HEK293 (cell line): ENCODE results near the gene MTMR11.

Experiments
- CTCF ChIA-PET: fragments of 350-600 bp; formaldehyde crosslinking; extraction: SDS; loops from one replicate; lab custom pipeline; 2021; ENCODE audit warnings: antibody characterized with exemption; lab: Yijun Ruan, JAX
- POLR2A ChIA-PET: fragments of 300-600 bp; formaldehyde crosslinking; extraction: SDS; loops from one replicate; lab custom pipeline; 2020; ENCODE audit warnings: antibody characterized with exemption, inconsistent platforms; lab: Yijun Ruan, JAX
- H3K27ac ChIP-seq: fragments of 200-500 bp; sonication (Bioruptor generic); 2 replicates; pipeline ENCODE4 v1.5.1; 2014; ENCODE audit warnings: low read depth, low read length, control low read depth, inconsistent platforms; ENCODE audit errors: extremely low read depth
- H3K36me3 ChIP-seq, 2 experiments: fragments of 200-500 bp in 1 of 2; sonication (Bioruptor generic) in 1 of 2; 1 replicate in 1 of 2; 2 replicates in 1 of 2; pipeline ENCODE4 v1.5.1; 2014 to 2017; ENCODE audit warnings: inconsistent platforms in 2 of 2, low read length in 2 of 2; ENCODE audit not compliant: control insufficient read depth in 2 of 2, insufficient read depth in 1 of 2
- H3K4me1 ChIP-seq: fragments of 200-500 bp; sonication (Bioruptor generic); 2 replicates; pipeline ENCODE4 v1.5.1; 2014; ENCODE audit warnings: mild to moderate bottlenecking, low read length, inconsistent platforms; ENCODE audit not compliant: control insufficient read depth, insufficient read depth
- H3K4me3 ChIP-seq: 2 replicates; pipeline ENCODE4 v1.5.1; 2011; ENCODE audit warnings: low read depth, mild to moderate bottlenecking, control low read depth, low read length, moderate library complexity
- H3K9me3 ChIP-seq: fragments of 200-500 bp; sonication (Bioruptor generic); 2 replicates; pipeline ENCODE4 v1.5.1; 2014; ENCODE audit warnings: low read depth, low read length, inconsistent platforms; ENCODE audit not compliant: control insufficient read depth, insufficient read depth
- HOXC10 ChIP-seq: sonication (generic); formaldehyde crosslinking; IDR thresholded peaks from 2 replicates; pipeline ENCODE4 v1.8.1; 2023; ENCODE audit warnings: mild to moderate bottlenecking, missing genetic modification reagents
- IKZF3 ChIP-seq: fragments of 450-650 bp; IDR thresholded peaks from 2 replicates; pipeline ENCODE4 v1.5.0; 2018; ENCODE audit warnings: missing biosample characterization, mild to moderate bottlenecking, missing genetic modification characterization, moderate library complexity
- MZF1 ChIP-seq: fragments of 450-650 bp; formaldehyde crosslinking; IDR thresholded peaks from 2 replicates; pipeline ENCODE4 v1.5.1; 2017; ENCODE audit warnings: missing biosample characterization, missing genetic modification characterization, borderline replicate concordance
- PRDM1 ChIP-seq: fragments of 450-650 bp; formaldehyde crosslinking; IDR thresholded peaks from 2 replicates; pipeline ENCODE4; 2016; ENCODE audit warnings: missing biosample characterization, missing genetic modification characterization
- SP2 ChIP-seq: fragments of 450-650 bp; formaldehyde crosslinking; IDR thresholded peaks from 2 replicates; pipeline ENCODE4 v1.5.1; 2016; ENCODE audit warnings: missing biosample characterization, missing genetic modification characterization
- ZBTB10 ChIP-seq: fragments of 450-650 bp; formaldehyde crosslinking; IDR thresholded peaks from 2 replicates; pipeline ENCODE4 v1.5.1; 2016; ENCODE audit warnings: missing biosample characterization, missing genetic modification characterization
- ZFP69B ChIP-seq: fragments of 450-650 bp; formaldehyde crosslinking; IDR thresholded peaks from 2 replicates; pipeline ENCODE4 v1.5.1; 2016; ENCODE audit warnings: missing biosample characterization, missing genetic modification characterization
- ZNF138 ChIP-seq: fragments of 450-650 bp; formaldehyde crosslinking; IDR thresholded peaks from 2 replicates; pipeline ENCODE4 v1.5.1; 2016; ENCODE audit warnings: missing biosample characterization, missing genetic modification characterization, borderline replicate concordance
- ZNF174 ChIP-seq: fragments of 450-650 bp; formaldehyde crosslinking; IDR thresholded peaks from 2 replicates; pipeline ENCODE4 v1.5.0; 2017; ENCODE audit warnings: missing biosample characterization, mild to moderate bottlenecking, missing genetic modification characterization
- ZNF202 ChIP-seq: fragments of 450-650 bp; formaldehyde crosslinking; IDR thresholded peaks from 2 replicates; pipeline ENCODE4 v1.5.1; 2016; ENCODE audit warnings: missing biosample characterization, missing genetic modification characterization, borderline replicate concordance
- ZNF394 ChIP-seq: fragments of 450-650 bp; formaldehyde crosslinking; IDR thresholded peaks from 2 replicates; pipeline ENCODE4 v1.5.1; 2016; ENCODE audit warnings: missing biosample characterization, missing genetic modification characterization, mild to moderate bottlenecking, moderate library complexity, borderline replicate concordance
- ZNF423 ChIP-seq: fragments of 450-650 bp; formaldehyde crosslinking; IDR thresholded peaks from 2 replicates; pipeline ENCODE4 v1.5.1; 2016; ENCODE audit warnings: missing biosample characterization, missing genetic modification characterization
- ZNF501 ChIP-seq: fragments of 450-650 bp; formaldehyde crosslinking; IDR thresholded peaks from 2 replicates; pipeline ENCODE4 v1.5.1; 2016; ENCODE audit warnings: missing biosample characterization, missing genetic modification characterization
- ZNF530 ChIP-seq: fragments of 450-650 bp; formaldehyde crosslinking; IDR thresholded peaks from 2 replicates; pipeline ENCODE4 v1.5.1; 2016; ENCODE audit warnings: low read depth, missing biosample characterization, missing genetic modification characterization
- ZNF596 ChIP-seq: fragments of 450-650 bp; IDR thresholded peaks from 2 replicates; pipeline ENCODE4 v1.5.0; 2018; ENCODE audit warnings: missing biosample characterization, mild to moderate bottlenecking, missing genetic modification characterization, moderate library complexity
- ZNF677 ChIP-seq: fragments of 450-650 bp; IDR thresholded peaks from 2 replicates; pipeline ENCODE4 v1.5.0; 2018; ENCODE audit warnings: missing biosample characterization, mild to moderate bottlenecking, missing genetic modification characterization, moderate library complexity
- ZNF792 ChIP-seq: fragments of 450-650 bp; formaldehyde crosslinking; IDR thresholded peaks from 2 replicates; pipeline ENCODE4 v1.5.1; 2016; ENCODE audit warnings: missing biosample characterization, missing genetic modification characterization
- ZNF843 ChIP-seq: fragments of 450-650 bp; formaldehyde crosslinking; IDR thresholded peaks from 2 replicates; pipeline ENCODE4 v1.5.1; 2016; ENCODE audit warnings: missing biosample characterization, missing genetic modification characterization
- ZSCAN30 ChIP-seq: fragments of 450-650 bp; IDR thresholded peaks from 2 replicates; pipeline ENCODE4 v1.5.1; 2018; ENCODE audit warnings: missing biosample characterization, mild to moderate bottlenecking, missing genetic modification characterization, moderate library complexity
- ZSCAN4 ChIP-seq: fragments of 450-650 bp; formaldehyde crosslinking; IDR thresholded peaks from 2 replicates; pipeline ENCODE4 v1.5.1; 2017; ENCODE audit warnings: missing biosample characterization, missing genetic modification characterization
- TF ChIP-seq, protein P1 (sequence below): fragments of 450-650 bp; formaldehyde crosslinking; IDR thresholded peaks from 2 replicates; pipeline ENCODE4 v1.5.1; 2016; ENCODE audit warnings: missing biosample characterization, missing genetic modification characterization
- TF ChIP-seq, protein P2 (sequence below): fragments of 450-650 bp; formaldehyde crosslinking; conservative IDR thresholded peaks from 2 replicates; pipeline ENCODE4 v1.5.1; 2016; ENCODE audit warnings: low read depth, missing biosample characterization, missing genetic modification characterization
- TF ChIP-seq, protein P3 (sequence below): fragments of 450-650 bp; formaldehyde crosslinking; IDR thresholded peaks from 2 replicates; pipeline ENCODE4; 2016; ENCODE audit warnings: missing biosample characterization, missing genetic modification characterization
- TF ChIP-seq, protein P4 (sequence below): fragments of 450-650 bp; formaldehyde crosslinking; IDR thresholded peaks from 2 replicates; pipeline ENCODE4 v1.5.1; 2017; ENCODE audit warnings: missing biosample characterization, missing genetic modification characterization

Gene MTMR11

DNA sequence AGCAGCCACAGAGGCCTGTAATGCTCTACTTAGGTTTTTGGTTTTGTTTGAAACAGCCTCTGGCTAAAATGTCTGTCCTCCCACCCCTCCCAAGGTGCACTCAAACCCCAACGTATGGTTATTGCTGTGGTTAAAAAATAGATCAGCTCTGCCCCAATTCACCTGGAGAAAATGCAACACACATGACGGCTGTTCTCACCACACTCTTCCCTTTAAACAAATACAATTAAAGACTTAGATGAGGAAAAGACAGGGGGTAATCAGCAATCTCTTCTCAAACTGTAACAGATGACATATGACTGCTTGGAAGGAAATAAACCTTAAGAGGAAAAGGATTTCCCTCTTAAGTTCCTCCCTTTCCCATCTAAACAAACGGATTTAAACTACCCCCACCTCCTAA, 6.2 kb upstream of the MTMR11 start (continued):
- TF ChIP-seq, protein P1, sequence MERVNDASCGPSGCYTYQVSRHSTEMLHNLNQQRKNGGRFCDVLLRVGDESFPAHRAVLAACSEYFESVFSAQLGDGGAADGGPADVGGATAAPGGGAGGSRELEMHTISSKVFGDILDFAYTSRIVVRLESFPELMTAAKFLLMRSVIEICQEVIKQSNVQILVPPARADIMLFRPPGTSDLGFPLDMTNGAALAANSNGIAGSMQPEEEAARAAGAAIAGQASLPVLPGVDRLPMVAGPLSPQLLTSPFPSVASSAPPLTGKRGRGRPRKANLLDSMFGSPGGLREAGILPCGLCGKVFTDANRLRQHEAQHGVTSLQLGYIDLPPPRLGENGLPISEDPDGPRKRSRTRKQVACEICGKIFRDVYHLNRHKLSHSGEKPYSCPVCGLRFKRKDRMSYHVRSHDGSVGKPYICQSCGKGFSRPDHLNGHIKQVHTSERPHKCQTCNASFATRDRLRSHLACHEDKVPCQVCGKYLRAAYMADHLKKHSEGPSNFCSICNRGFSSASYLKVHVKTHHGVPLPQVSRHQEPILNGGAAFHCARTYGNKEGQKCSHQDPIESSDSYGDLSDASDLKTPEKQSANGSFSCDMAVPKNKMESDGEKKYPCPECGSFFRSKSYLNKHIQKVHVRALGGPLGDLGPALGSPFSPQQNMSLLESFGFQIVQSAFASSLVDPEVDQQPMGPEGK (tag by site-specific recombination) = 0 out of 2 replicates have a peak, but pooled peaks have one; percentile 8
- TF ChIP-seq HOXC10 (CRISPR knock-in tag) (no peak), ZNF501 (tag by site-specific recombination) (no peak), ZNF394 (tag by site-specific recombination) (no peak), ZNF423 (tag by site-specific recombination) (no peak), ZNF530 (no peak), SP2 (tag by site-specific recombination) (peak; percentile 11; the same call in 1 of the 2 replicates), ZNF677 (tag by site-specific recombination) (no peak), ZNF174 (tag by site-specific recombination) (no peak)
- TF ChIP-seq, protein P2, sequence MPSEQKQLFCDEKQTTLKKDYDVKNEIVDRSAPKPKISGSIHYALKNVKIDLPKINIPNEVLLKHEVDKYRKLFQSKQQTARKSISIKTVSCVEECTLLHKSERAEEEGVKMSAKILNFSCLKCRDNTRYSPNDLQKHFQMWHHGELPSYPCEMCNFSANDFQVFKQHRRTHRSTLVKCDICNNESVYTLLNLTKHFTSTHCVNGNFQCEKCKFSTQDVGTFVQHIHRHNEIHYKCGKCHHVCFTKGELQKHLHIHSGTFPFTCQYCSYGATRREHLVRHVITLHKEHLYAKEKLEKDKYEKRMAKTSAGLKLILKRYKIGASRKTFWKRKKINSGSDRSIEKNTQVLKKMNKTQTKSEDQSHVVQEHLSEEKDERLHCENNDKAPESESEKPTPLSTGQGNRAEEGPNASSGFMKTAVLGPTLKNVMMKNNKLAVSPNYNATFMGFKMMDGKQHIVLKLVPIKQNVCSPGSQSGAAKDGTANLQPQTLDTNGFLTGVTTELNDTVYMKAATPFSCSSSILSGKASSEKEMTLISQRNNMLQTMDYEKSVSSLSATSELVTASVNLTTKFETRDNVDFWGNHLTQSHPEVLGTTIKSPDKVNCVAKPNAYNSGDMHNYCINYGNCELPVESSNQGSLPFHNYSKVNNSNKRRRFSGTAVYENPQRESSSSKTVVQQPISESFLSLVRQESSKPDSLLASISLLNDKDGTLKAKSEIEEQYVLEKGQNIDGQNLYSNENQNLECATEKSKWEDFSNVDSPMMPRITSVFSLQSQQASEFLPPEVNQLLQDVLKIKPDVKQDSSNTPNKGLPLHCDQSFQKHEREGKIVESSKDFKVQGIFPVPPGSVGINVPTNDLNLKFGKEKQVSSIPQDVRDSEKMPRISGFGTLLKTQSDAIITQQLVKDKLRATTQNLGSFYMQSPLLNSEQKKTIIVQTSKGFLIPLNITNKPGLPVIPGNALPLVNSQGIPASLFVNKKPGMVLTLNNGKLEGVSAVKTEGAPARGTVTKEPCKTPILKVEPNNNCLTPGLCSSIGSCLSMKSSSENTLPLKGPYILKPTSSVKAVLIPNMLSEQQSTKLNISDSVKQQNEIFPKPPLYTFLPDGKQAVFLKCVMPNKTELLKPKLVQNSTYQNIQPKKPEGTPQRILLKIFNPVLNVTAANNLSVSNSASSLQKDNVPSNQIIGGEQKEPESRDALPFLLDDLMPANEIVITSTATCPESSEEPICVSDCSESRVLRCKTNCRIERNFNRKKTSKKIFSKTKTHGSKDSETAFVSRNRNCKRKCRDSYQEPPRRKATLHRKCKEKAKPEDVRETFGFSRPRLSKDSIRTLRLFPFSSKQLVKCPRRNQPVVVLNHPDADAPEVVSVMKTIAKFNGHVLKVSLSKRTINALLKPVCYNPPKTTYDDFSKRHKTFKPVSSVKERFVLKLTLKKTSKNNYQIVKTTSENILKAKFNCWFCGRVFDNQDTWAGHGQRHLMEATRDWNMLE (tag by site-specific recombination) = no peak
- TF ChIP-seq, protein P3, sequence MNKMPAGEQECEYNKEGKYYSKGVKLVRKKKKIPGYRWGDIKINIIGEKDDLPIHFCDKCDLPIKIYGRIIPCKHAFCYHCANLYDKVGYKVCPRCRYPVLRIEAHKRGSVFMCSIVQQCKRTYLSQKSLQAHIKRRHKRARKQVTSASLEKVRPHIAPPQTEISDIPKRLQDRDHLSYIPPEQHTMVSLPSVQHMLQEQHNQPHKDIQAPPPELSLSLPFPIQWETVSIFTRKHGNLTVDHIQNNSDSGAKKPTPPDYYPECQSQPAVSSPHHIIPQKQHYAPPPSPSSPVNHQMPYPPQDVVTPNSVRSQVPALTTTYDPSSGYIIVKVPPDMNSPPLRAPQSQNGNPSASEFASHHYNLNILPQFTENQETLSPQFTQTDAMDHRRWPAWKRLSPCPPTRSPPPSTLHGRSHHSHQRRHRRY (tag by site-specific recombination) = no peak

DNA sequence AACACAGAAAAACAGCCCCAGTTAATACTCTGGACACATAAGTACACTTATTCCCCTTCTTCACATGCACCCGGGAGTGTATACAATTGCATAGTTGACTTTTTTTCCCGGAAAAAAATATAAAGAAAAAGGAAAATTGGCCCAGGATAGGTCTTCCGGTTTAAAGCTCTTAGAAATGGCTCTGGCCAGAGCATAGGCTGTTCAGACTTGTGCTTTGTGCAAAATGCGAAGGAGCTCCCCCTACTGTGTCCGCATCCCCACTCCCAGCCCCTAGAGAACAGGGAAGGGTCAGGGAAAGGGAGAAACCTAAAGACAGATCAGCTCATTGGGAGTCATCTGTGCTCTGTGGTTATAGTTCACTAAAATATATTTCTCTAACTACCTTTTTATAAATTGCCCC, 5.5 kb upstream of the MTMR11 start:
- POLR2A ChIA-PET = interaction anchor here (0.7 to 1.3 kb wide), 2 partner anchors 9 to 55 kb away, joined by 4 to 8 read pairs; a partner anchor contains a TSS
- Histone ChIP-seq H3K27ac (no peak overlapping the region), H3K4me3 (no peak overlapping the region), H3K9me3 (no peaks in the 10 kb centered on the region), H3K4me1 (peaks cover 6% of the 10 kb centered on the region; the same call in 1 of the 2 replicates), H3K36me3 (peaks cover 0 to 30% of the 10 kb centered on the region in 2 experiments; a peak in 2 of 3 replicates)
- CTCF ChIA-PET = interaction anchor here (0.8 to 1.6 kb wide), 4 partner anchors 54 to 245 kb away, joined by 3 to 7 read pairs (median 4); a partner anchor contains a TSS
- TF ChIP-seq ZNF202 (tag by site-specific recombination) (no peak), PRDM1 (tag by site-specific recombination) (peak; percentile 32; the same call in 1 of the 2 replicates), ZNF843 (tag by site-specific recombination) (no peak), ZNF138 (tag by site-specific recombination) (no peak), ZSCAN30 (tag by site-specific recombination) (no peak), ZFP69B (tag by site-specific recombination) (no peak), ZNF596 (tag by site-specific recombination) (no peak), MZF1 (tag by site-specific recombination) (peak; percentile 56; the same call in 1 of the 2 replicates), ZNF792 (tag by site-specific recombination) (no peak), ZBTB10 (tag by site-specific recombination) (no peak), IKZF3 (tag by site-specific recombination) (peak; percentile 79), ZSCAN4 (no peak)
- TF ChIP-seq, protein P4, sequence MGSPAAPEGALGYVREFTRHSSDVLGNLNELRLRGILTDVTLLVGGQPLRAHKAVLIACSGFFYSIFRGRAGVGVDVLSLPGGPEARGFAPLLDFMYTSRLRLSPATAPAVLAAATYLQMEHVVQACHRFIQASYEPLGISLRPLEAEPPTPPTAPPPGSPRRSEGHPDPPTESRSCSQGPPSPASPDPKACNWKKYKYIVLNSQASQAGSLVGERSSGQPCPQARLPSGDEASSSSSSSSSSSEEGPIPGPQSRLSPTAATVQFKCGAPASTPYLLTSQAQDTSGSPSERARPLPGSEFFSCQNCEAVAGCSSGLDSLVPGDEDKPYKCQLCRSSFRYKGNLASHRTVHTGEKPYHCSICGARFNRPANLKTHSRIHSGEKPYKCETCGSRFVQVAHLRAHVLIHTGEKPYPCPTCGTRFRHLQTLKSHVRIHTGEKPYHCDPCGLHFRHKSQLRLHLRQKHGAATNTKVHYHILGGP (tag by site-specific recombination) = no peak
